Esophagus mucosa (tissue), 1 donor: ENCODE data around the gene SYT17. TPM values are rescaled to one million over a fixed set of nuclear protein-coding genes. Genes with fewer than 3 reads are reported as not detected.

Experiments used
- ATAC-seq: fragments of 200-7000 bp; cut with Tn5 transposase; one replicate; pipeline ENCODE4 v1.9.1; 2020
- total RNA-seq: library from RNA; stranded (reverse); gene quantifications from one replicate; pipeline ENCODE4 v1.2.4, GENCODE V29; 2023
- donor health status: DM: yes; HTN: yes; CAD: no.

Gene SYT17
- total RNA-seq, 1 donor from 2014 or later: 2.0 TPM

DNA sequence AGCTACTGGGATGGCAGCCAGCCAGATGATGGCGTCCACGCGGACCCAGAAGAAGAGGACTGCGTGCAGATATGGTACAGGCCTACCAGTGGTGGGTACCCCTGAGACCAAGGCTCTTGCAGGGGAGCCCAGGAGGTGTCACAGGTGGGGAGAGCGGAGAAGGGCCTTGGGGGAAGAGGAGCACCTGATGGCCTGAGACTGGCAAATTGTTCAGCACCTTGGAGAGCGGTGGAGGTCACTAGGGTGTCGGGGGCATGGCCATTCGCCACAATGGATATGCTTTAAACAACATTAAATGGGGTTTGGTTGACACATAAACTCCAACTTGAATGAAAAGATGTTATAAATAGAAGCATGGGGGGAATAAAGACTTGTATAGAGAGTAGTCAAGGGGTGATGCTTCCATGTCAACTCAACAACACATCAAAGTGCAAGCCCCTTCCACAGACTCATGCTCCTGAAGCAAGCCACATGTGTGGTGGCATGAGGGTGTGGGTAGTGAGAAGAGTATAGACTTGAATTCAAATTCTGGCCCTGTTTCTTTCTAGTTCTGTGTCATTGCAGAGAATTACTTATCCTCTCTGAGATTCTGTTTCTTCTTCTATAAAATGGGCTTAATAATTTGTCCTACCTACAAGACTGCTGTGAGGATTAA is 139.7 kb downstream of the SYT17 start:
- ATAC-seq: no peak

- ATAC-seq: no peak
Observed at GRCh38 chr16:19308392-19308791, 140.4 kb downstream of the SYT17 start.

GRCh38 chr16:19309178-19309577 is 141.1 kb downstream of the SYT17 start:
- ATAC-seq: no peak

- no peak for ATAC-seq
Observed at GRCh38 chr16:19314718-19315425, 146.8 kb downstream of the SYT17 start.

DNA sequence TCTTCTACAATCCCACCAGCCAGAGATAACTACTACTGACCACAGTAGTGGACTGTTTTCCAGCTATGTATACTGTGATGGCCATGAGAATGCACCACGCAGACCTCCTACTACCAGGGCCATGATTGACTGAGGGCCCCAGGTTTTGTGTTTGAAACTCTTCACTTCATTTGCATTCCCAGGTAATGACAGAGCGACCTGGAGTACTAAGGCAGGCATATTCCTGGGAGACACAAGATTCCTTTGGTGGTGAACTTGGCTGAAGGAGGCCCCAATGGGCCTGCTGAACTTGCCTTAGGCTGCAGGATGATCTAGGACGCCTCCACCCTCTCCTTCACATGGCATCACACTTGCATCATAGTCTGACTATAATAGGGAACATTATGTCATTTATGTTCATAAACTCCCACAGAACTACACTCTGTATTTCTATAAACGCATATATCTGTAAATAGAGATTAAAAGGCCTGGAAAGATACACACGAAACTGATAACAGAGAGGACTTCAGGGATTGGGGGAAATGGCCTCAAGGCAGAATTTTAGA is 147.9 kb downstream of the SYT17 start:
- ATAC-seq: no peak

DNA sequence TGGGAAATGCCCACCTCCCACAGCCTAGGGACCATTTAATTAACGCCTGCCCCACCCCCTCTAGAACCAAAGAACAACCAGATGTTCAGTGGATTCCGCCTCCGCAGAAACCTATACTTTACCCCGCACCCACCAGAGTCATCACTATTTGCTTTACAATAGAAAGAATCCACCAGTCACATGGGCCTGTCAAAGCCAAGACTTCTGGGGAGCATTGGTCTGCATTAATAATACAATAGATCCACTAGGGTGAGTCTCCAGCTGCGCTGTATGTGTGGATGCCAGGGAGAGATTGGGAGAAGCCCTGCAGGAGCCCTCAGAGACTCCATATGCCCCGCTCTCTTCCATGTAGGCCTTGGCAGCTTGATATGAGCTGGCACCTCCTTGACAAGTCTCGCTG is 148.8 kb downstream of the SYT17 start:
- ATAC-seq: no peak

Other genes starting within 250 kb of the SYT17 start
- 49.5 TPM for gene SMG1, start 241.8 kb upstream of the SYT17 start, total RNA-seq
- 0.72 TPM for gene TMC7, start 184.3 kb upstream of the SYT17 start, total RNA-seq
- gene COQ7, start 100.6 kb upstream of the SYT17 start, total RNA-seq: 12.8 TPM
- gene ITPRIPL2, start 54.3 kb upstream of the SYT17 start, total RNA-seq: 29.2 TPM
- gene CLEC19A, start 117.5 kb downstream of the SYT17 start, total RNA-seq: not detected
- gene TMC5, start 249.6 kb downstream of the SYT17 start, total RNA-seq: 5.0 TPM